Measurements from ENCODE around the gene STAT4.

Gene STAT4

GRCh38 chr2:191150600-191151330 is at the start of gene STAT4:
Gene STAT4, minus strand, starts transcription at chr2:191150994. Its CDS starts 2,791 bp downstream, at chr2:191148203.
- DNase-seq (ENCODE audit: low read depth, low spot score) = peak; percentile 41
- no CpG with 5 or more reads among the region's 33 CpGs for WGBS (ENCODE audit: insufficient coverage, insufficient read length)
- Histone ChIP-seq H3K9me3 (ENCODE audit: control insufficient read depth, insufficient read depth, low read length) (no peaks in the 10 kb centered on the region), H3K4me1 (ENCODE audit: control insufficient read depth, insufficient read depth, low read length) (peaks cover 3% of the 10 kb centered on the region; the same call in 1 of the 2 replicates), H3K27ac (ENCODE audit: low read length) (no peak within 1 kb of the TSS), H3K4me3 (ENCODE audit: low read length) (peak within 1 kb of the TSS; percentile 69; the same call in 1 of the 2 replicates), H3K36me3 (ENCODE audit: control insufficient read depth, insufficient read depth, low read length) (no peaks in the 10 kb centered on the region), H3K27me3 (ENCODE audit: control insufficient read depth, insufficient read depth, low read length) (peaks cover 2% of the 10 kb centered on the region; the same call in 1 of the 2 replicates)

- no CpG with 5 or more reads among the region's 6 CpGs for WGBS (ENCODE audit: insufficient coverage, insufficient read length)
- Histone ChIP-seq H3K27ac (ENCODE audit: low read length) (no peak overlapping the region), H3K4me1 (ENCODE audit: control insufficient read depth, insufficient read depth, low read length) (no peaks in the 10 kb centered on the region), H3K4me3 (ENCODE audit: low read length) (no peak overlapping the region), H3K27me3 (ENCODE audit: control insufficient read depth, insufficient read depth, low read length) (no peaks in the 10 kb centered on the region), H3K9me3 (ENCODE audit: control insufficient read depth, insufficient read depth, low read length) (no peaks in the 10 kb centered on the region), H3K36me3 (ENCODE audit: control insufficient read depth, insufficient read depth, low read length) (no peaks in the 10 kb centered on the region)
- DNase-seq (ENCODE audit: low read depth, low spot score) = no peak
These were observed 49.2 kb upstream of the STAT4 start for GRCh38 chr2:191199929-191200512.

GRCh38 chr2:191198271-191198670 is 47.5 kb upstream of the STAT4 start:
- no peak for DNase-seq (ENCODE audit: low read depth, low spot score)
- Histone ChIP-seq H3K9me3 (ENCODE audit: control insufficient read depth, insufficient read depth, low read length) (no peaks in the 10 kb centered on the region), H3K27me3 (ENCODE audit: control insufficient read depth, insufficient read depth, low read length) (no peaks in the 10 kb centered on the region), H3K4me1 (ENCODE audit: control insufficient read depth, insufficient read depth, low read length) (no peaks in the 10 kb centered on the region), H3K27ac (ENCODE audit: low read length) (no peak overlapping the region), H3K36me3 (ENCODE audit: control insufficient read depth, insufficient read depth, low read length) (no peaks in the 10 kb centered on the region), H3K4me3 (ENCODE audit: low read length) (no peak overlapping the region)
- no CpG with 5 or more reads among the region's 4 CpGs for WGBS (ENCODE audit: insufficient coverage, insufficient read length)

DNA sequence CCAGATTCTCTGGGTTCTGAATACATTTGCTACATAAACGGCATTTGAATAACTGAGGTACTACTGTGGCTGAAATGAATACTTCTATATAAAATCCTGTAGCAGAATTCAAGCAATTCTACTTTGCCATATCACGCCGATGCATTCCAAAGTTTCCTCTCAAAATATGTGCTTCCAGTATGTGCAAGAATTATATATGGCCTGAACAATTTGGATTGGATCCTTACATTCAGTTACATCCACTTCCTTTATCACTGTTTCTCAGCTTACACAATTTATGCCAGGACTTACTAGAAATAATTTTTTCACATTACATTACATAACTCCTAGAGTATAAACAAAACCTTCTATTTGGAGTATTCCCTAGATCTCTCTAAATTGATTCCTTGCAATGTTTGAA is 46.3 kb upstream of the STAT4 start:
- no peak overlapping the region for H3K27ac ChIP-seq (ENCODE audit: low read length)
- H3K9me3 ChIP-seq (ENCODE audit: control insufficient read depth, insufficient read depth, low read length) = no peaks in the 10 kb centered on the region
- no peaks in the 10 kb centered on the region for H3K4me1 ChIP-seq (ENCODE audit: control insufficient read depth, insufficient read depth, low read length)
- WGBS (ENCODE audit: insufficient coverage, insufficient read length) = no CpG with 5 or more reads among the region's 3 CpGs
- H3K4me3 ChIP-seq (ENCODE audit: low read length) = no peak overlapping the region
- H3K27me3 ChIP-seq (ENCODE audit: control insufficient read depth, insufficient read depth, low read length) = no peaks in the 10 kb centered on the region
- no peaks in the 10 kb centered on the region for H3K36me3 ChIP-seq (ENCODE audit: control insufficient read depth, insufficient read depth, low read length)
- no peak for DNase-seq (ENCODE audit: low read depth, low spot score)

DNA sequence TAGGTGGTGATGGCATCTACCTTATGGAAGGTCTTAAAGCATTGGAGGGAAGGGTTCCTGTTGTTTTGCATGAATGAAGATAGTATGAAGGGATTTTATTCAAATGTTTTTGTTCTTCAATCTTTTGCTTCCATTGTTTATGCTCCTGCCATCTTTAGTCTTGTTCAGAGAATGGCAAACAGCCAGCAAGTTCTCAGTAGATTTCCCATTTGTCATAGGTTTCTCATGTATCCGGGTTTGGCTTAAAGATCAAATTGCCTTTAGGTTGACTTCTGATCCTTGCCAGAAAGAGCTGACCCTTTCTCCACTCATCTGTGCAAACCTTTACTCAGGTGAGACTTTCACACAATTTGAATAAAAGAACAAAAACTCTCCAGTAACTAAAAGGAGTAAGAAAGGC is 44.2 kb upstream of the STAT4 start:
- no CpG with 5 or more reads among the region's 1 CpG for WGBS (ENCODE audit: insufficient coverage, insufficient read length)
- H3K9me3 ChIP-seq (ENCODE audit: control insufficient read depth, insufficient read depth, low read length) = no peaks in the 10 kb centered on the region
- H3K27me3 ChIP-seq (ENCODE audit: control insufficient read depth, insufficient read depth, low read length) = no peaks in the 10 kb centered on the region
- H3K4me3 ChIP-seq (ENCODE audit: low read length) = no peak overlapping the region
- no peak overlapping the region for H3K27ac ChIP-seq (ENCODE audit: low read length)
- no peaks in the 10 kb centered on the region for H3K36me3 ChIP-seq (ENCODE audit: control insufficient read depth, insufficient read depth, low read length)
- no peak for DNase-seq (ENCODE audit: low read depth, low spot score)
- H3K4me1 ChIP-seq (ENCODE audit: control insufficient read depth, insufficient read depth, low read length) = no peaks in the 10 kb centered on the region

DNA sequence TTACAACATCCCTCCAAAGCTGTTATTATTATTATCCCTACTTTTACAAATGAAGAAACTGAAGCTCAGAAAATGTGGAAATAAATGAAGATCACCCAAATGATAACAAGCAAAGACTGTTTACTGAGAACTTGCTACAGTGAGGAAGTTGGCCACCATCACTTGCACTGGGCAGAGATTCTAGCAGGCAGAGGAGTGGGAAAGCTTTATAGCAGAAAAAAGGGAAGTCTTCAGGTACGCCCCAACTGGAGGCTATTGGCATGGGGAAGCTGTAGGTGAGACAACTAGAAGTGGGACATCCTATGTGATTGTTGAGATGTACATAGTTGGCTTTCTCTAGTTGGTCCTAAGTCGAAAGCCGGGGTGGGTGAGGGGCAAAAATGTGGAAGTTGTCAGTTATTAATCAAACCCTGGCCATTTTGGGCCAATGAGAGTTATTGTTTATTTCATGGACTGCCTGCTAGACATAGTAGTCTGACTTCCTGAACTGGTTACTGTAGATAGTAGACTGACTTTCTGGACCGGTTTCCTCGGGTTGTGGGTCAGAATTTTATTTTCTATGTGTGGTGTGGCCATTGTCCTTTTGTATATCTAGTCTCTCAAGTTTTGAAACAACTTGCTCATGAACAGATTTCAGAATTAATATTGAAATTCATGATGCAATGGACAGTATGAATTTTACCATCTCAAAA is 40.2 kb upstream of the STAT4 start:
- H3K4me3 ChIP-seq (ENCODE audit: low read length) = no peak overlapping the region
- no peak for DNase-seq (ENCODE audit: low read depth, low spot score)
- no peak overlapping the region for H3K27ac ChIP-seq (ENCODE audit: low read length)
- no peaks in the 10 kb centered on the region for H3K9me3 ChIP-seq (ENCODE audit: control insufficient read depth, insufficient read depth, low read length)
- no peaks in the 10 kb centered on the region for H3K36me3 ChIP-seq (ENCODE audit: control insufficient read depth, insufficient read depth, low read length)
- no peaks in the 10 kb centered on the region for H3K27me3 ChIP-seq (ENCODE audit: control insufficient read depth, insufficient read depth, low read length)
- H3K4me1 ChIP-seq (ENCODE audit: control insufficient read depth, insufficient read depth, low read length) = no peaks in the 10 kb centered on the region
- no CpG with 5 or more reads among the region's 5 CpGs for WGBS (ENCODE audit: insufficient coverage, insufficient read length)

DNA sequence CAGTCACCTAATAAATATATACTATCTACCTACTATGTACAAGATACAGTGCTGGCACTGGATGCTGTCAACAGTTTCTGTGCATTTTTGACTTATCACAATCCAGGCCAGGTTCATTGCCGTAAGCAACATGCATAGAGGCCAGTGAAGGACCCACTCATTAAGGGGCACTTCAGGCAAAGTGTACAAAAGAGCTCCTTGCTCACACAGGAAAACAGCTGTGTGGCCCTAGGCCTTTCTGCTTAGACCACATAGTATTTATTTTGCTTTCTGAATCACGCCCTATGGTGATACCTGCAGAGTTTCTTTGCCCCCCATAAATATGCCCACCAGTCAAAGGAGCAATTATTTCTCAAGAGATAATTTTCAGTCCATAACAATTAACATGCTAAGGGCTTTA is 39.6 kb upstream of the STAT4 start:
- no CpG with 5 or more reads among the region's 2 CpGs for WGBS (ENCODE audit: insufficient coverage, insufficient read length)
- no peak for DNase-seq (ENCODE audit: low read depth, low spot score)
- Histone ChIP-seq H3K36me3 (ENCODE audit: control insufficient read depth, insufficient read depth, low read length) (no peaks in the 10 kb centered on the region), H3K27me3 (ENCODE audit: control insufficient read depth, insufficient read depth, low read length) (no peaks in the 10 kb centered on the region), H3K4me1 (ENCODE audit: control insufficient read depth, insufficient read depth, low read length) (no peaks in the 10 kb centered on the region), H3K27ac (ENCODE audit: low read length) (no peak overlapping the region), H3K9me3 (ENCODE audit: control insufficient read depth, insufficient read depth, low read length) (no peaks in the 10 kb centered on the region), H3K4me3 (ENCODE audit: low read length) (no peak overlapping the region)

DNA sequence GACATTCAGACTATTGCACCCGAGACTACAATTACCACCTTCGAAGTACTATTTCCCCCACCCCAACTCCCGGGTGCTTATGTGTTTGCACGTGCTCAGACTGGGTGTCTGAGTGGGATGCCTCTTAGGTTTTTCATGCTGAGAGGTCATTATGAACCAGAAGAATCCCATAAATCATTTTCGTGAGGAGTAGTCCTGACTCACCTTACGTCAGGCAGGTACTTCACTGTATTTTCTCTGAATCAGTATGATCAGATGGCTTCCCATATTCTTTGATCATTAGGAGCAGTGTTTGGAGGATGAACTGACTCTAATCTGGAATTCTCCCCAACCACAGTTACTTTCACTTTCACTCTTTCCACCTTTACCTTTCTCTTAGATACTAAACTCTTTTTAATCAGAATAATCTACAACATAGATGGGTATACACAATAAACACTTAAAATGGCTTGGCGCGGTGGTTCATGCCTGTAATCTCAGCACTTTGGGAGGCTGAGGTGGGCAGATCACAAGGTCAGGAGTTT is 38.4 kb upstream of the STAT4 start:
- H3K4me3 ChIP-seq (ENCODE audit: low read length) = no peak overlapping the region
- no peaks in the 10 kb centered on the region for H3K9me3 ChIP-seq (ENCODE audit: control insufficient read depth, insufficient read depth, low read length)
- H3K27ac ChIP-seq (ENCODE audit: low read length) = no peak overlapping the region
- H3K27me3 ChIP-seq (ENCODE audit: control insufficient read depth, insufficient read depth, low read length) = no peaks in the 10 kb centered on the region
- no peaks in the 10 kb centered on the region for H3K36me3 ChIP-seq (ENCODE audit: control insufficient read depth, insufficient read depth, low read length)
- H3K4me1 ChIP-seq (ENCODE audit: control insufficient read depth, insufficient read depth, low read length) = no peaks in the 10 kb centered on the region
- no peak for DNase-seq (ENCODE audit: low read depth, low spot score)
- WGBS (ENCODE audit: insufficient coverage, insufficient read length) = no CpG with 5 or more reads among the region's 8 CpGs

DNA sequence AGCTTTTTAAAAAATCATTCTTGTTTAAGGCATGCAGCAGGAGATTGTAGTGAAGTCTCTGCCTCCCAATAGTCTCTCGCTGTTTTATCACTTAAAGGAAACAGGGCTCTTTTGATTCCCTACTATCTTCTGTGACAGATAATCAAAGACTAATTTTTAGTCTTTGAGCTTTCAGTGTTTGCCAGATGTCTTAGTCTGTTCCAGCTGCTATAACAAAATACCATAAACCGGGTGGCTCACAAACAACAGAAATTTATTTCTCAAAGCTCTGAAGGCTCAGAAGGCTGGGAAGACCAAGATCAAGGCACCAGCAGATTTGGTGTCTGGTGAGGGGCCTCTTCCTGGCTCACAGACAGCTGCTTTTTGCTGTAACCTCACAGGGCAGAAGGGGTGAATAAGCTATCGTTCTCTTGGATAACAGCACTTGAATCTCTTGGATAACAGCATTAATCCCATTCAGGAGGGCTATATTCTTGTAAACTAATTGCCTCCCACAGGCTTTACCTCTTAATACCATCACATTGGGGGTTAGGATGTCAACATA is 37.8 kb upstream of the STAT4 start:
- H3K27me3 ChIP-seq (ENCODE audit: control insufficient read depth, insufficient read depth, low read length) = no peaks in the 10 kb centered on the region
- no peaks in the 10 kb centered on the region for H3K4me1 ChIP-seq (ENCODE audit: control insufficient read depth, insufficient read depth, low read length)
- H3K4me3 ChIP-seq (ENCODE audit: low read length) = no peak overlapping the region
- no peaks in the 10 kb centered on the region for H3K9me3 ChIP-seq (ENCODE audit: control insufficient read depth, insufficient read depth, low read length)
- no peak for DNase-seq (ENCODE audit: low read depth, low spot score)
- H3K36me3 ChIP-seq (ENCODE audit: control insufficient read depth, insufficient read depth, low read length) = no peaks in the 10 kb centered on the region
- no CpG with 5 or more reads among the region's 3 CpGs for WGBS (ENCODE audit: insufficient coverage, insufficient read length)
- no peak overlapping the region for H3K27ac ChIP-seq (ENCODE audit: low read length)

DNA sequence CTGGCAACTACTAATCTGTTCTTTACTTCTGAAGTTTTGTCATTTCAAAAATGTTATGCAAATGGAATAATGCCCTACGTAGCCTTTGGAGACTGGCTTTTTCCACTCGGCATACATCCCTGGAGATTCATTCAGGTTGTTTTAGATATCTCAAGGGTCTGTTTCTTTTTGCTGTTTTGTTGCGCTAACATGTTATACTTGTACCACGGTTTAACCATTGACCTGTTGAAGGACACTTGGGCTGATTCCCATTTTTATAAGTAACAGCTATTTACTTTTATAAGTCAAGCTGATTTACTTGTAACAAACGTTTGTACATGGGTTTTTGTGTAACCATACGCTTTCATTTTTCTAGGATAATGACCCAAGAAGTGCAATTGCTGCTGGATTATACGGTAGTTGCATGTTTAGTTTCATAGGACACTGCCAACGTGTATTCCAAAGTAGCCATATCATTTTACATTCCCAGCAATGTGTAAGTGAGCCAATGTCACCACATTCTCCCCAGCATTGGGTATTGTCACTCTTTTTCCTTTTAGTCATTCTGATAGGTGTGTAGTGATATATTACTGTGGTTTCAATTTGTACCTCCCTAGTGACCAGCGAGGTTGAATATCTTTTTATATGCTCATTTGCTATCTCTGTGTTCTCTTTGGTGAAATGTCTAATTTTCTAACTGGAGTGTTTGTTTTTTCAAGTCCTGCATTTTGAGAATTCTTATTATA is 36.5 kb upstream of the STAT4 start:
- Histone ChIP-seq H3K36me3 (ENCODE audit: control insufficient read depth, insufficient read depth, low read length) (no peaks in the 10 kb centered on the region), H3K4me3 (ENCODE audit: low read length) (no peak overlapping the region), H3K27ac (ENCODE audit: low read length) (no peak overlapping the region), H3K9me3 (ENCODE audit: control insufficient read depth, insufficient read depth, low read length) (no peaks in the 10 kb centered on the region), H3K27me3 (ENCODE audit: control insufficient read depth, insufficient read depth, low read length) (no peaks in the 10 kb centered on the region), H3K4me1 (ENCODE audit: control insufficient read depth, insufficient read depth, low read length) (no peaks in the 10 kb centered on the region)
- no peak for DNase-seq (ENCODE audit: low read depth, low spot score)
- no CpG with 5 or more reads among the region's 9 CpGs for WGBS (ENCODE audit: insufficient coverage, insufficient read length)

All from iPS DF 6.9 (cell line).